Natural killer cell (primary cell): ENCODE measurements around the gene GPR137B. TPM values are rescaled to one million over a fixed set of nuclear protein-coding genes. Genes with fewer than 3 reads are reported as not detected.

ENCODE experiments used
- ATAC-seq, 3 donors: fragments of 150-1000 bp in 2 of 3; fragments of 200-7000 bp in 1 of 3; cut with Tn5 transposase; 1 replicate in 1 of 3; 2 replicates in 2 of 3; pipeline ENCODE4 v1.10.0; 2021; ENCODE audit warnings: mild to moderate bottlenecking in 2 of 3, moderate library complexity in 2 of 3
- DNase-seq, 2 donors: peaks; one replicate each; pipeline versions ENCODE4 v3.0.0 to v3.0.0-alpha.2; 2013 to 2021; ENCODE audit warnings: mixed read lengths in 1 of 2
- H3K27ac ChIP-seq: one replicate; pipeline ENCODE4 v1.5.1; 2013; ENCODE audit warnings: mild to moderate bottlenecking, low read length
- H3K27me3 ChIP-seq: one replicate; pipeline ENCODE4 v1.6.1; 2013; ENCODE audit warnings: low read length; ENCODE audit not compliant: control insufficient read depth, insufficient read depth
- H3K36me3 ChIP-seq: one replicate; pipeline ENCODE4 v1.6.1; 2013; ENCODE audit warnings: low read length; ENCODE audit not compliant: control insufficient read depth, insufficient read depth
- H3K4me1 ChIP-seq: one replicate; pipeline ENCODE4 v1.6.1; 2013; ENCODE audit warnings: low read length; ENCODE audit not compliant: control insufficient read depth, insufficient read depth
- H3K4me3 ChIP-seq: one replicate; pipeline ENCODE4 v1.5.1; 2013; ENCODE audit warnings: low read length
- H3K9me3 ChIP-seq: one replicate; pipeline ENCODE4 v1.6.1; 2013; ENCODE audit warnings: low read length; ENCODE audit not compliant: control insufficient read depth, insufficient read depth
- H3K27ac Mint-ChIP-seq, 2 donors: one replicate each; pipeline ENCODE4 v1.8.0; 2022; ENCODE audit warnings: mild to moderate bottlenecking in 2 of 2, mixed read lengths in 2 of 2, moderate library complexity in 1 of 2
- H3K27me3 Mint-ChIP-seq, 2 donors: one replicate each; pipeline ENCODE4 v1.8.0; 2022; ENCODE audit warnings: low read depth in 2 of 2, mixed read lengths in 2 of 2
- H3K36me3 Mint-ChIP-seq: one replicate; pipeline ENCODE4 v1.8.0; 2022; ENCODE audit warnings: mixed read lengths
- H3K4me1 Mint-ChIP-seq, 2 donors: one replicate each; pipeline ENCODE4 v1.8.0; 2022; ENCODE audit warnings: mixed read lengths in 2 of 2
- H3K4me3 Mint-ChIP-seq: one replicate; pipeline ENCODE4 v1.8.0; 2022; ENCODE audit warnings: mild to moderate bottlenecking, moderate library complexity, mixed read lengths
- H3K9me3 Mint-ChIP-seq, 2 donors: one replicate each; pipeline ENCODE4 v1.8.0; 2022; ENCODE audit warnings: mixed read lengths in 2 of 2
- WGBS: methylation state at CpG from one replicate; pipeline ENCODE4 v1.1.7; 2013; ENCODE audit warnings: missing lambda C conversion rate; ENCODE audit not compliant: insufficient coverage; 5-methylcytosine and 5-hydroxymethylcytosine counted together
- intact Hi-C: fragments of 100-400 bp; cut with micrococcal nuclease; formaldehyde crosslinking; loops from one replicate; pipeline ENCODE4 v1.14.2; 2022
- total RNA-seq, 4 donors: library from RNA; stranded (reverse); fragments of 120-200 nt in 1 of 4; gene quantifications; one replicate each; pipeline versions ENCODE4 v1.2.3 to v1.2.4, GENCODE V29; 2013 to 2022
- TF ChIP-seq, protein P1 (sequence below): fragments of 200-600 bp; IDR thresholded peaks from one replicate; pipeline ENCODE4 v1.8.0; 2022; ENCODE audit warnings: antibody characterized with exemption

GPR137B gene
- total RNA-seq, 3 donors from 2014 or later (not counting 1 experiment from before 2014, with no cell fraction given), result 13.3 to 13.8 (median 13.5) TPM

DNA sequence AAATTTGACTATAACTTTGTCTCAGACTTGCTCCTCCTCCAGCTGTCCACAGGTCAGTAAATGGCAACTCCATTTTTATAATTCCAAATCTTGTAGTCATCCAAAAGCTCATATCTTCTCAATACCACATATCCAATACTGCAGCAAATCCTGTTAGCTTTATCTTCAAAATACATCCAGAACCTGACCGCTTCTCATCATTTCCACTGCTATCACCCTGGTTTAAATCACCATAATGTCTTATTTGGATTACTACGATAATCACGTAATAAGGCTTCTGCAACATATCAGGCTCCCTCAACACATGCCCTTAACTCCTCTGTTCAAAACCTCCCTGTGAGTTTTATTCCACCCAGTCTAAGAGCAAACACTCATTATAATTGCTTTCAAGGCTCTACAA is 104.9 kb downstream of the GPR137B start:
- no peaks in the 10 kb centered on the region for H3K4me1 ChIP-seq
- intact Hi-C loops, result no loop called here
- H3K36me3 ChIP-seq, result peaks cover 12% of the 10 kb centered on the region
- no peaks in the 10 kb centered on the region for H3K9me3 Mint-ChIP-seq
- no peaks in the 10 kb centered on the region for H3K27me3 Mint-ChIP-seq
- no peaks in the 10 kb centered on the region for H3K36me3 Mint-ChIP-seq
- DNase-seq (no peak), ATAC-seq (no peak)
- WGBS, result 95% methylated on average over 3 of the region's 3 CpGs
- H3K9me3 ChIP-seq, result no peaks in the 10 kb centered on the region
- no peak overlapping the region for H3K27ac ChIP-seq
- H3K27me3 ChIP-seq, result no peaks in the 10 kb centered on the region
- no peak overlapping the region for H3K4me3 ChIP-seq
- H3K4me1 Mint-ChIP-seq, result no peaks in the 10 kb centered on the region
- H3K4me3 Mint-ChIP-seq, result no peak overlapping the region
- no peak overlapping the region for H3K27ac Mint-ChIP-seq
- TF ChIP-seq, protein P1, sequence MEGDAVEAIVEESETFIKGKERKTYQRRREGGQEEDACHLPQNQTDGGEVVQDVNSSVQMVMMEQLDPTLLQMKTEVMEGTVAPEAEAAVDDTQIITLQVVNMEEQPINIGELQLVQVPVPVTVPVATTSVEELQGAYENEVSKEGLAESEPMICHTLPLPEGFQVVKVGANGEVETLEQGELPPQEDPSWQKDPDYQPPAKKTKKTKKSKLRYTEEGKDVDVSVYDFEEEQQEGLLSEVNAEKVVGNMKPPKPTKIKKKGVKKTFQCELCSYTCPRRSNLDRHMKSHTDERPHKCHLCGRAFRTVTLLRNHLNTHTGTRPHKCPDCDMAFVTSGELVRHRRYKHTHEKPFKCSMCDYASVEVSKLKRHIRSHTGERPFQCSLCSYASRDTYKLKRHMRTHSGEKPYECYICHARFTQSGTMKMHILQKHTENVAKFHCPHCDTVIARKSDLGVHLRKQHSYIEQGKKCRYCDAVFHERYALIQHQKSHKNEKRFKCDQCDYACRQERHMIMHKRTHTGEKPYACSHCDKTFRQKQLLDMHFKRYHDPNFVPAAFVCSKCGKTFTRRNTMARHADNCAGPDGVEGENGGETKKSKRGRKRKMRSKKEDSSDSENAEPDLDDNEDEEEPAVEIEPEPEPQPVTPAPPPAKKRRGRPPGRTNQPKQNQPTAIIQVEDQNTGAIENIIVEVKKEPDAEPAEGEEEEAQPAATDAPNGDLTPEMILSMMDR, result no peak

- no peak overlapping the region for H3K4me3 Mint-ChIP-seq
- intact Hi-C loops, result no loop called here
- H3K4me1 Mint-ChIP-seq, result peaks cover 0 to 10% of the 10 kb centered on the region in 2 donors
- no peaks in the 10 kb centered on the region for H3K27me3 ChIP-seq
- WGBS, result 100% methylated on average over 1 of the region's 1 CpG
- DNase-seq (no peak), ATAC-seq (no peak)
- no peaks in the 10 kb centered on the region for H3K4me1 ChIP-seq
- no peaks in the 10 kb centered on the region for H3K27me3 Mint-ChIP-seq
- H3K36me3 ChIP-seq, result peaks cover 6% of the 10 kb centered on the region
- H3K27ac Mint-ChIP-seq, result no peak overlapping the region
- no peaks in the 10 kb centered on the region for H3K9me3 ChIP-seq
- no peak overlapping the region for H3K4me3 ChIP-seq
- H3K27ac ChIP-seq, result no peak overlapping the region
- TF ChIP-seq, protein P1, result no peak
- H3K9me3 Mint-ChIP-seq, result no peaks in the 10 kb centered on the region
- H3K36me3 Mint-ChIP-seq, result no peaks in the 10 kb centered on the region
These were observed 109.2 kb downstream of the GPR137B start for GRCh38 chr1:236251587-236251986.

- Histone ChIP-seq H3K9me3 (no peaks in the 10 kb centered on the region), H3K27me3 (no peaks in the 10 kb centered on the region), H3K27ac (no peak overlapping the region), H3K4me3 (no peak overlapping the region), H3K4me1 (no peaks in the 10 kb centered on the region), H3K36me3 (peaks cover 6% of the 10 kb centered on the region)
- TF ChIP-seq, protein P1, result no peak
- DNase-seq (no peak), ATAC-seq (no peak)
- Mint-ChIP-seq H3K9me3 (peaks cover 6 to 8% of the 10 kb centered on the region in 2 donors), H3K27me3 (no peaks in the 10 kb centered on the region), H3K4me1 (peaks cover 0 to 10% of the 10 kb centered on the region in 2 donors), H3K27ac (no peak overlapping the region), H3K4me3 (no peak overlapping the region), H3K36me3 (peaks cover 12% of the 10 kb centered on the region)
- intact Hi-C loops, result no loop called here
- WGBS, result 86% methylated on average over 1 of the region's 1 CpG
These were observed 110.8 kb downstream of the GPR137B start for GRCh38 chr1:236253119-236253518.

GRCh38 chr1:236253918-236254637 is 111.7 kb downstream of the GPR137B start:
- Histone ChIP-seq H3K36me3 (peaks cover 6% of the 10 kb centered on the region), H3K27ac (no peak overlapping the region), H3K4me1 (no peaks in the 10 kb centered on the region), H3K27me3 (no peaks in the 10 kb centered on the region), H3K4me3 (no peak overlapping the region), H3K9me3 (peaks cover 5% of the 10 kb centered on the region)
- Mint-ChIP-seq H3K9me3 (peaks cover 6 to 11% of the 10 kb centered on the region in 2 donors), H3K36me3 (peaks cover 15% of the 10 kb centered on the region), H3K27ac (no peak overlapping the region), H3K4me3 (no peak overlapping the region), H3K4me1 (peaks cover 0 to 12% of the 10 kb centered on the region in 2 donors), H3K27me3 (no peaks in the 10 kb centered on the region)
- DNase-seq (no peak), ATAC-seq (no peak)
- TF ChIP-seq, protein P1, result no peak
- 93% methylated on average over 4 of the region's 4 CpGs for WGBS
- intact Hi-C loops, result no loop called here
